ENCODE measurements around the gene CCDC149.

The CCDC149 gene

GRCh38 chr4:24912252-24913118 is at the start of gene CCDC149:
CCDC149 (minus strand) TSS chr4:24913042; CDS start chr4:24912864, 178 bp downstream.
- peaks cover 42% of the 10 kb centered on the region for H3K36me3 Mint-ChIP-seq (ENCODE audit: low read depth)
- peaks cover 29% of the 10 kb centered on the region for H3K27me3 Mint-ChIP-seq (ENCODE audit: low read depth, poor library complexity)
- peak within 1 kb of the TSS; percentile 84 for H3K4me3 Mint-ChIP-seq
- peaks cover 33% of the 10 kb centered on the region for H3K9me3 Mint-ChIP-seq
- peak; percentile 75 for DNase-seq
- H3K27ac Mint-ChIP-seq, result no peak within 1 kb of the TSS
- no peak for TF ChIP-seq CTCF (IDR thresholded peaks at IDR 0.05)
- H3K4me1 Mint-ChIP-seq, result peaks cover 28% of the 10 kb centered on the region

GRCh38 chr4:24957886-24958285 is 45.0 kb upstream of the CCDC149 start:
- no peak overlapping the region for H3K4me3 Mint-ChIP-seq

GRCh38 chr4:24956763-24957162 is 43.9 kb upstream of the CCDC149 start:
- TF ChIP-seq CTCF (IDR thresholded peaks at IDR 0.05), result no peak
- Mint-ChIP-seq H3K9me3 (peaks cover 10% of the 10 kb centered on the region), H3K27ac (no peak overlapping the region), H3K27me3 (ENCODE audit: low read depth, poor library complexity) (peaks cover 8% of the 10 kb centered on the region), H3K36me3 (ENCODE audit: low read depth) (no peaks in the 10 kb centered on the region), H3K4me1 (no peaks in the 10 kb centered on the region), H3K4me3 (no peak overlapping the region)
- no peak for DNase-seq

More at GRCh38 chr4:24957886-24958285, 45.0 kb upstream of the CCDC149 start:
- H3K4me1 Mint-ChIP-seq, result no peaks in the 10 kb centered on the region
- no peak overlapping the region for H3K27ac Mint-ChIP-seq
- H3K9me3 Mint-ChIP-seq, result peaks cover 11% of the 10 kb centered on the region
- no peaks in the 10 kb centered on the region for H3K36me3 Mint-ChIP-seq (ENCODE audit: low read depth)
- peaks cover 5% of the 10 kb centered on the region for H3K27me3 Mint-ChIP-seq (ENCODE audit: low read depth, poor library complexity)
- DNase-seq, result no peak
- no peak for TF ChIP-seq CTCF (IDR thresholded peaks at IDR 0.05)

GRCh38 chr4:24956091-24956490 is 43.2 kb upstream of the CCDC149 start:
- Mint-ChIP-seq H3K4me1 (no peaks in the 10 kb centered on the region), H3K27me3 (ENCODE audit: low read depth, poor library complexity) (peaks cover 8% of the 10 kb centered on the region), H3K27ac (no peak overlapping the region), H3K9me3 (peaks cover 10% of the 10 kb centered on the region), H3K36me3 (ENCODE audit: low read depth) (no peaks in the 10 kb centered on the region), H3K4me3 (no peak overlapping the region)
- no peak for DNase-seq
- no peak for TF ChIP-seq CTCF (IDR thresholded peaks at IDR 0.05)

- no peak for TF ChIP-seq CTCF (IDR thresholded peaks at IDR 0.05)
- peak overlapping the region; percentile 18 for H3K27ac Mint-ChIP-seq
- H3K4me3 Mint-ChIP-seq, result no peak overlapping the region
- H3K4me1 Mint-ChIP-seq, result no peaks in the 10 kb centered on the region
- H3K9me3 Mint-ChIP-seq, result peaks cover 6% of the 10 kb centered on the region
- peaks cover 15% of the 10 kb centered on the region for H3K27me3 Mint-ChIP-seq (ENCODE audit: low read depth, poor library complexity)
- no peaks in the 10 kb centered on the region for H3K36me3 Mint-ChIP-seq (ENCODE audit: low read depth)
- DNase-seq, result no peak
Observed at GRCh38 chr4:24952667-24953066, 39.8 kb upstream of the CCDC149 start.

- Mint-ChIP-seq H3K9me3 (peaks cover 11% of the 10 kb centered on the region), H3K36me3 (ENCODE audit: low read depth) (no peaks in the 10 kb centered on the region), H3K4me1 (no peaks in the 10 kb centered on the region), H3K4me3 (no peak overlapping the region), H3K27me3 (ENCODE audit: low read depth, poor library complexity) (peaks cover 20% of the 10 kb centered on the region), H3K27ac (no peak overlapping the region)
- no peak for TF ChIP-seq CTCF (IDR thresholded peaks at IDR 0.05)
- DNase-seq, result no peak
Observed at GRCh38 chr4:24949970-24950369, 37.1 kb upstream of the CCDC149 start.
